ENCODE data around the gene TBX18. TPM values are rescaled to one million over a fixed set of nuclear protein-coding genes. Genes with fewer than 3 reads are reported as not detected.
A peak's percentile ranks its signal among the peaks of the same experiment; 100 is the strongest.

Gene TBX18
- total and polyA plus RNA-seq, 9 of the 15 experiments (the other 6 are each of a cell fraction or from before 2014, with no cell fraction given): 4.0 to 36.1 (median 20.7) TPM

DNA sequence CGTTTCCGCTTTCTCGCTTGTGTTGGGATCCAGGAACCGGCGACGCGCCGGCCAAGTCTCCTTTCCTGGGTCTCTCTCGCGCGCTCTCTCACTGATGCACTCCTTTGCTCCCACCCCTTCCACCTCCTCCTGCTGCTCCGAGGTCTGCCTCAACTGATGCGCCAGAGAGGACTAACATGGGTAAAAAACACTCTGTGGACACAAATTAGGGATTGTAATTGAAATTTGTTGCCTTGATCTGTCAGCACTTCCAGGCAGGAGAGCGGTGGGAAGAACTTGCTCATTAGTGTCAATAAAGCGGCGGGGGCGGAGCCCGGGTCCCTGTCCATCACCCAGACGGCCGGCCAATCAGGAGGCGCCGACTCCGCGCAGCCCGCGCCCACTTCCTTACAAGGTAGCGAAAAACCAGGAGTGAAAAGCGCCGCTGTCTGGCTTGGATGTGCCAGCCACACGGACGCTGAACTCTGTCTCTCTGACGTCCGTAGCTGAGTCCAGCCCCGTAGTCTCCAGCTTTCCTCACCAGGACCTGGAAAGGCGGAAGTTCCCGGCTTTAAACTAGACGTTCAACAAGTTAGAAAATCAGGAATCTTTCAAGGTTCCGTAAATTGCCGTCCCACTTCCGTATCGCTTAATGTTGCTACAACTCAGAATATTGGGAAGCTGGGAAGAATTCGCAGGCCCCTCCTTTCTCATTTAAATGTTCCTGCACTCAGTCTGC is at the start of gene TBX18 (continued):
- TF ChIP-seq, protein P1, sequence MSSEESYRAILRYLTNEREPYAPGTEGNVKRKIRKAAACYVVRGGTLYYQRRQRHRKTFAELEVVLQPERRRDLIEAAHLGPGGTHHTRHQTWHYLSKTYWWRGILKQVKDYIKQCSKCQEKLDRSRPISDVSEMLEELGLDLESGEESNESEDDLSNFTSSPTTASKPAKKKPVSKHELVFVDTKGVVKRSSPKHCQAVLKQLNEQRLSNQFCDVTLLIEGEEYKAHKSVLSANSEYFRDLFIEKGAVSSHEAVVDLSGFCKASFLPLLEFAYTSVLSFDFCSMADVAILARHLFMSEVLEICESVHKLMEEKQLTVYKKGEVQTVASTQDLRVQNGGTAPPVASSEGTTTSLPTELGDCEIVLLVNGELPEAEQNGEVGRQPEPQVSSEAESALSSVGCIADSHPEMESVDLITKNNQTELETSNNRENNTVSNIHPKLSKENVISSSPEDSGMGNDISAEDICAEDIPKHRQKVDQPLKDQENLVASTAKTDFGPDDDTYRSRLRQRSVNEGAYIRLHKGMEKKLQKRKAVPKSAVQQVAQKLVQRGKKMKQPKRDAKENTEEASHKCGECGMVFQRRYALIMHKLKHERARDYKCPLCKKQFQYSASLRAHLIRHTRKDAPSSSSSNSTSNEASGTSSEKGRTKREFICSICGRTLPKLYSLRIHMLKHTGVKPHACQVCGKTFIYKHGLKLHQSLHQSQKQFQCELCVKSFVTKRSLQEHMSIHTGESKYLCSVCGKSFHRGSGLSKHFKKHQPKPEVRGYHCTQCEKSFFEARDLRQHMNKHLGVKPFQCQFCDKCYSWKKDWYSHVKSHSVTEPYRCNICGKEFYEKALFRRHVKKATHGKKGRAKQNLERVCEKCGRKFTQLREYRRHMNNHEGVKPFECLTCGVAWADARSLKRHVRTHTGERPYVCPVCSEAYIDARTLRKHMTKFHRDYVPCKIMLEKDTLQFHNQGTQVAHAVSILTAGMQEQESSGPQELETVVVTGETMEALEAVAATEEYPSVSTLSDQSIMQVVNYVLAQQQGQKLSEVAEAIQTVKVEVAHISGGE (CRISPR knock-in tag; IDR thresholded peaks at IDR 0.05): peak in 1 of 3 experiments; percentile 78; a peak in 2 of 6 replicates
- no peak for TF ChIP-seq ZNF165 (CRISPR knock-in tag; IDR thresholded peaks at IDR 0.05; ENCODE audit: borderline replicate concordance)
- TF ChIP-seq ZNF695 (CRISPR knock-in tag; IDR thresholded peaks at IDR 0.05): no peak
- peak; percentile 82 to 84 for TF ChIP-seq NRF1 (conservative IDR thresholded peaks at IDR 0.05 in 1 of 2, IDR thresholded peaks at IDR 0.05 in 1 of 2)
- TF ChIP-seq HOXB6 (CRISPR knock-in tag; IDR thresholded peaks at IDR 0.05; ENCODE audit: borderline replicate concordance): no peak
- peak; percentile 78 for TF ChIP-seq GABPA (tag; conservative IDR thresholded peaks at IDR 0.05; ENCODE audit: low read depth)
- TF ChIP-seq MAZ (CRISPR knock-in tag; conservative IDR thresholded peaks at IDR 0.05 in 1 of 2, IDR thresholded peaks at IDR 0.05 in 1 of 2): peak in 1 of 2 experiments; percentile 59; a peak in 2 of 4 replicates
- TF ChIP-seq JUND (IDR thresholded peaks at IDR 0.05; ENCODE audit: borderline replicate concordance, low read depth, low read length): peak; percentile 68; the same call in 1 of the 2 replicates
- TF ChIP-seq JUND (tag; IDR thresholded peaks at IDR 0.05; ENCODE audit: borderline replicate concordance, low read depth, low read length): peak; percentile 67; the same call in 1 of the 3 replicates
- TF ChIP-seq, protein P2, sequence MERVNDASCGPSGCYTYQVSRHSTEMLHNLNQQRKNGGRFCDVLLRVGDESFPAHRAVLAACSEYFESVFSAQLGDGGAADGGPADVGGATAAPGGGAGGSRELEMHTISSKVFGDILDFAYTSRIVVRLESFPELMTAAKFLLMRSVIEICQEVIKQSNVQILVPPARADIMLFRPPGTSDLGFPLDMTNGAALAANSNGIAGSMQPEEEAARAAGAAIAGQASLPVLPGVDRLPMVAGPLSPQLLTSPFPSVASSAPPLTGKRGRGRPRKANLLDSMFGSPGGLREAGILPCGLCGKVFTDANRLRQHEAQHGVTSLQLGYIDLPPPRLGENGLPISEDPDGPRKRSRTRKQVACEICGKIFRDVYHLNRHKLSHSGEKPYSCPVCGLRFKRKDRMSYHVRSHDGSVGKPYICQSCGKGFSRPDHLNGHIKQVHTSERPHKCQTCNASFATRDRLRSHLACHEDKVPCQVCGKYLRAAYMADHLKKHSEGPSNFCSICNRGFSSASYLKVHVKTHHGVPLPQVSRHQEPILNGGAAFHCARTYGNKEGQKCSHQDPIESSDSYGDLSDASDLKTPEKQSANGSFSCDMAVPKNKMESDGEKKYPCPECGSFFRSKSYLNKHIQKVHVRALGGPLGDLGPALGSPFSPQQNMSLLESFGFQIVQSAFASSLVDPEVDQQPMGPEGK (CRISPR knock-in tag; IDR thresholded peaks at IDR 0.05; ENCODE audit: borderline replicate concordance): no peak
- TF ChIP-seq HMG20A (CRISPR knock-in tag; conservative IDR thresholded peaks at IDR 0.05): no peak
- no peak for TF ChIP-seq ZNF232 (CRISPR knock-in tag; IDR thresholded peaks at IDR 0.05)
- TF ChIP-seq ZNF830 (CRISPR knock-in tag; IDR thresholded peaks at IDR 0.05): no peak
- TF ChIP-seq, protein P3, sequence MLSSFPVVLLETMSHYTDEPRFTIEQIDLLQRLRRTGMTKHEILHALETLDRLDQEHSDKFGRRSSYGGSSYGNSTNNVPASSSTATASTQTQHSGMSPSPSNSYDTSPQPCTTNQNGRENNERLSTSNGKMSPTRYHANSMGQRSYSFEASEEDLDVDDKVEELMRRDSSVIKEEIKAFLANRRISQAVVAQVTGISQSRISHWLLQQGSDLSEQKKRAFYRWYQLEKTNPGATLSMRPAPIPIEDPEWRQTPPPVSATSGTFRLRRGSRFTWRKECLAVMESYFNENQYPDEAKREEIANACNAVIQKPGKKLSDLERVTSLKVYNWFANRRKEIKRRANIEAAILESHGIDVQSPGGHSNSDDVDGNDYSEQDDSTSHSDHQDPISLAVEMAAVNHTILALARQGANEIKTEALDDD (IDR thresholded peaks at IDR 0.05): no peak
- TF ChIP-seq, protein P4, sequence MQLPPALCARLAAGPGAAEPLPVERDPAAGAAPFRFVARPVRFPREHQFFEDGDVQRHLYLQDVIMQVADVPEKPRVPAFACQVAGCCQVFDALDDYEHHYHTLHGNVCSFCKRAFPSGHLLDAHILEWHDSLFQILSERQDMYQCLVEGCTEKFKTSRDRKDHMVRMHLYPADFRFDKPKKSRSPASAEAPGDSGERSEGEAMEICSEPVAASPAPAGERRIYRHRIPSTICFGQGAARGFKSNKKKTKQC (CRISPR knock-in tag; IDR thresholded peaks at IDR 0.05): no peak
- TF ChIP-seq RBM17 (IDR thresholded peaks at IDR 0.05; ENCODE audit: borderline replicate concordance, low read depth, low read length): no peak
- TF ChIP-seq RFX7 (CRISPR knock-in tag; IDR thresholded peaks at IDR 0.05): no peak
- TF ChIP-seq, protein P5, sequence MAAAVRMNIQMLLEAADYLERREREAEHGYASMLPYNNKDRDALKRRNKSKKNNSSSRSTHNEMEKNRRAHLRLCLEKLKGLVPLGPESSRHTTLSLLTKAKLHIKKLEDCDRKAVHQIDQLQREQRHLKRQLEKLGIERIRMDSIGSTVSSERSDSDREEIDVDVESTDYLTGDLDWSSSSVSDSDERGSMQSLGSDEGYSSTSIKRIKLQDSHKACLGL (CRISPR knock-in tag; IDR thresholded peaks at IDR 0.05; ENCODE audit: borderline replicate concordance, poor library complexity, severe bottlenecking): no peak
